HepG2 (cell line): ENCODE data around the gene SHLD1. TPM values are rescaled to one million over a fixed set of nuclear protein-coding genes. Genes with fewer than 3 reads are reported as not detected.
A peak's percentile ranks its signal among the peaks of the same experiment; 100 is the strongest.
"Not testable (repeated sequence)": the region's sequence is repeated elsewhere in the genome, so short reads cannot be mapped to it uniquely, and the experiment has no call there.

ENCODE experiments used
- ATAC-seq: fragments of 200-7000 bp; cut with Tn5 transposase; 3 replicates; pipeline ENCODE4 v1.9.1; 2020; ENCODE audit warnings: mild to moderate bottlenecking, moderate library complexity
- BruUV-seq: library from RNA; stranded (reverse); fragments of 400-500 nt; replicated peaks from 2 replicates; lab custom pipeline; 2021; lab: Mats Ljungman, UMichigan
- CTCF ChIA-PET: fragments of 300-600 bp; formaldehyde crosslinking; extraction: SDS; loops from one replicate; lab custom pipeline; 2021; ENCODE audit warnings: low total read pairs, inconsistent platforms, low intra/inter-chr PET ratio; lab: Yijun Ruan, JAX
- POLR2A ChIA-PET: fragments of 350-600 bp; sonication (Branson Sonifier 250); formaldehyde crosslinking; loops from one replicate; lab custom pipeline; 2020; ENCODE audit warnings: antibody characterized with exemption, inconsistent platforms; lab: Yijun Ruan, JAX
- DNase-seq: peaks from one replicate; pipeline ENCODE4 v3.0.0-alpha.2; 2015; ENCODE audit warnings: low spot score
- FAIRE-seq: peaks from 3 replicates; lab custom pipeline; 2011; peaks lifted over from hg19 to GRCh38; lab: Jason Lieb, UNC
- H2AFZ ChIP-seq: one replicate; pipeline ENCODE4 v1.6.1; 2011; ENCODE audit warnings: low read length, inconsistent platforms
- H3K27ac ChIP-seq: fragments of 300-600 bp; 3 replicates; pipeline ENCODE4 v1.8.0; 2011; ENCODE audit warnings: mixed run types, mild to moderate bottlenecking, mixed read lengths, low read length, inconsistent platforms; ENCODE audit not compliant: insufficient read depth; ENCODE audit errors: extremely low read length
- H3K27me3 ChIP-seq, 2 experiments: fragments of 200-600 bp in 1 of 2; 2 replicates in 1 of 2; 3 replicates in 1 of 2; pipeline versions ENCODE4 v1.6.0 to v1.8.0; 2011; ENCODE audit warnings: low read length in 2 of 2, mild to moderate bottlenecking in 2 of 2, moderate library complexity in 2 of 2, inconsistent platforms in 1 of 2; ENCODE audit not compliant: insufficient read depth in 2 of 2, control insufficient read depth in 1 of 2
- H3K36me3 ChIP-seq, 2 experiments: fragments of 200-600 bp in 1 of 2; replicated peaks in 1 of 2; 2 replicates in 1 of 2; 3 replicates in 1 of 2; pipeline versions ENCODE4 v1.5.1 to v1.8.0; 2011; ENCODE audit warnings: low read length in 2 of 2, inconsistent platforms in 1 of 2; ENCODE audit not compliant: insufficient read depth in 2 of 2, control insufficient read depth in 1 of 2
- H3K4me1 ChIP-seq: 2 replicates; pipeline ENCODE4 v1.5.1; 2012; ENCODE audit warnings: low read length, inconsistent platforms; ENCODE audit not compliant: insufficient read depth
- H3K4me2 ChIP-seq: 2 replicates; pipeline ENCODE4 v1.6.0; 2011; ENCODE audit warnings: low read depth, low read length, inconsistent platforms
- H3K4me3 ChIP-seq, 3 experiments: fragments of 200-600 bp in 1 of 3; sonication (generic), shearing (Covaris generic) in 1 of 3; replicated peaks in 1 of 3; 2 replicates each; pipeline ENCODE4 v1.5.1; 2011 to 2016; ENCODE audit warnings: low read length in 3 of 3, inconsistent platforms in 2 of 3, low read depth in 2 of 3, mild to moderate bottlenecking in 2 of 3, control low read depth in 1 of 3, mixed read lengths in 1 of 3; ENCODE audit not compliant: insufficient read depth in 1 of 3
- H3K79me2 ChIP-seq: one replicate; pipeline ENCODE4 v1.6.1; 2011; ENCODE audit warnings: low read length, inconsistent platforms; ENCODE audit not compliant: insufficient read depth
- H3K9ac ChIP-seq: 2 replicates; pipeline ENCODE4 v1.6.0; 2011; ENCODE audit warnings: mild to moderate bottlenecking, low read depth, low read length, inconsistent platforms; ENCODE audit not compliant: insufficient read depth
- H3K9me3 ChIP-seq: 2 replicates; pipeline ENCODE4 v1.5.1; 2012; ENCODE audit warnings: mild to moderate bottlenecking, low read length
- H4K20me1 ChIP-seq: 2 replicates; pipeline ENCODE4 v1.6.0; 2011; ENCODE audit warnings: inconsistent platforms, mild to moderate bottlenecking, low read length, moderate library complexity; ENCODE audit not compliant: insufficient read depth
- ARNT2 ChIP-seq: sonication (generic); formaldehyde crosslinking; IDR thresholded peaks from 2 replicates; pipeline ENCODE4 v1.8.0; 2022; ENCODE audit warnings: mild to moderate bottlenecking, low read depth, missing genetic modification reagents, moderate library complexity
- ATF7 ChIP-seq, 2 experiments: fragments of 450-650 bp in 1 of 2; sonication (generic) in 1 of 2; formaldehyde crosslinking in 1 of 2; IDR thresholded peaks; 2 replicates each; pipeline versions ENCODE4 v1.4.0 to v1.6.1; 2016 to 2020; ENCODE audit warnings: antibody characterized with exemption in 1 of 2, mild to moderate bottlenecking in 1 of 2, missing genetic modification reagents in 1 of 2
- FOXP4 ChIP-seq: sonication (generic); formaldehyde crosslinking; IDR thresholded peaks from 2 replicates; pipeline ENCODE4 v1.4.0; 2020; ENCODE audit warnings: missing genetic modification reagents
- KMT2B ChIP-seq: IDR thresholded peaks from 2 replicates; pipeline ENCODE4 v1.6.1; 2016; ENCODE audit warnings: missing genetic modification reagents, missing compliant biosample characterization
- MAX ChIP-seq: IDR thresholded peaks from 2 replicates; pipeline ENCODE4 v1.6.1; 2012; ENCODE audit warnings: inconsistent platforms
- MED1 ChIP-seq: sonication (generic); formaldehyde crosslinking; IDR thresholded peaks from 2 replicates; pipeline ENCODE4 v1.4.0; 2020; ENCODE audit warnings: missing genetic modification reagents
- MZF1 ChIP-seq: sonication (generic); formaldehyde crosslinking; IDR thresholded peaks from 2 replicates; pipeline ENCODE4 v1.8.1; 2023; ENCODE audit warnings: mild to moderate bottlenecking, missing genetic modification reagents, borderline replicate concordance
- NRL ChIP-seq: sonication (generic); formaldehyde crosslinking; IDR thresholded peaks from 2 replicates; pipeline ENCODE4 v1.5.0; 2020; ENCODE audit warnings: missing genetic modification reagents, mild to moderate bottlenecking, moderate library complexity, borderline replicate concordance
- PITX1 ChIP-seq: sonication (generic); formaldehyde crosslinking; IDR thresholded peaks from 2 replicates; pipeline ENCODE4 v1.5.1; 2020; ENCODE audit warnings: mild to moderate bottlenecking, missing genetic modification reagents
- ZBTB20 ChIP-seq: sonication (generic); formaldehyde crosslinking; IDR thresholded peaks from 2 replicates; pipeline ENCODE4 v1.8.1; 2023; ENCODE audit warnings: missing genetic modification reagents, low read depth, mild to moderate bottlenecking, borderline replicate concordance
- ZBTB3 ChIP-seq: sonication (generic); formaldehyde crosslinking; IDR thresholded peaks from 2 replicates; pipeline ENCODE4 v1.4.0; 2020; ENCODE audit warnings: low read depth, mild to moderate bottlenecking, moderate library complexity, missing genetic modification reagents, borderline replicate concordance
- ZNF572 ChIP-seq: sonication (generic); formaldehyde crosslinking; IDR thresholded peaks from 2 replicates; pipeline ENCODE4 v1.5.1; 2020; ENCODE audit warnings: mild to moderate bottlenecking, missing genetic modification reagents
- ZNF878 ChIP-seq: sonication (generic); formaldehyde crosslinking; IDR thresholded peaks from 2 replicates; pipeline ENCODE4 v1.8.1; 2023; ENCODE audit warnings: mild to moderate bottlenecking, missing genetic modification reagents, moderate library complexity
- ZSCAN20 ChIP-seq: sonication (generic); formaldehyde crosslinking; IDR thresholded peaks from 2 replicates; pipeline ENCODE4 v1.4.0; 2020; ENCODE audit warnings: missing genetic modification reagents, mild to moderate bottlenecking, borderline replicate concordance
- WGBS: methylation state at CpG from one replicate; pipeline ENCODE4 v1.1.6; 2017; ENCODE audit warnings: low lambda C conversion rate; 5-methylcytosine and 5-hydroxymethylcytosine counted together
- in situ Hi-C: cut with HindIII; loops from 2 replicates; pipeline ENCODE4 v1.10.0; 2017; ENCODE audit warnings: low pct_unique_long_range_greater_than_20kb; ENCODE audit not compliant: extremely low pct_ligation_motif_present
- intact Hi-C: fragments of 100-400 bp; cut with micrococcal nuclease; formaldehyde crosslinking; loops from one replicate; pipeline ENCODE4 v1.10.0; 2022; ENCODE audit not compliant: unreplicated experiment
- polyA plus RNA-seq, 8 experiments: library from polyadenylated mRNA; depleted of rRNA in 3 of 8; stranded (reverse) in 7 of 8; unstranded in 1 of 8; fragments of >200 nt; fragmentation: Illumina TruSeq in 4 of 8; extraction: Trizol in 4 of 8; gene quantifications; 2 replicates each; pipeline versions ENCODE4 v1.2.1 to v1.2.3, GENCODE V29; 2011 to 2016; ENCODE audit warnings: low read depth in 4 of 8, missing spikeins in 1 of 8, mixed read lengths in 1 of 8; ENCODE audit not compliant: insufficient read depth in 1 of 8
- total RNA-seq, 5 experiments: library from RNA; depleted of rRNA; stranded (reverse); fragments of >200 nt; fragmentation: Illumina TruSeq; extraction: Trizol; gene quantifications; 2 replicates each; pipeline ENCODE4 v1.2.3, GENCODE V29; 2016; ENCODE audit warnings: low read depth in 1 of 5
- TF ChIP-seq, protein P1 (sequence below): sonication (generic); formaldehyde crosslinking; IDR thresholded peaks from 2 replicates; pipeline ENCODE4 v1.8.0; 2023; ENCODE audit warnings: mild to moderate bottlenecking, missing genetic modification reagents
- TF ChIP-seq, protein P2 (sequence below): sonication (generic); formaldehyde crosslinking; IDR thresholded peaks from 2 replicates; pipeline ENCODE4 v1.5.1; 2020; ENCODE audit warnings: mild to moderate bottlenecking, missing genetic modification reagents

The SHLD1 gene
- total and polyA plus RNA-seq, 2 of the 13 experiments (the other 11 are each of a cell fraction or from before 2014, with no cell fraction given) = 8.9 to 10.0 TPM

- H3K9ac ChIP-seq; H4K20me1 ChIP-seq; H3K9me3 ChIP-seq; H3K36me3 ChIP-seq; FAIRE-seq; CTCF ChIA-PET; H3K27me3 ChIP-seq; DNase-seq; H3K79me2 ChIP-seq; ATAC-seq; BruUV-seq; in situ Hi-C loops; H2AFZ ChIP-seq; TF ChIP-seq ATF7 (CRISPR knock-in tag; IDR thresholded peaks at IDR 0.05): not testable (repeated sequence)
- Histone ChIP-seq H3K4me3 (peak overlapping the region in 1 of 3 experiments; percentile 35; a peak in 1 of 6 replicates), H3K4me1 (peaks cover 59% of the 10 kb centered on the region), H3K27ac (peak overlapping the region; percentile 83), H3K4me2 (peak overlapping the region; percentile 45; the same call in 1 of the 2 replicates)
- 74% methylated on average over 13 of the region's 13 CpGs for WGBS
- POLR2A ChIA-PET = interaction anchor here (0.9 to 3.6 kb wide), 8 partner anchors 13 to 289 kb away, joined by 3 to 29 read pairs (median 4); partner anchors contain the start of gene SHLD1
- intact Hi-C loops = loop anchor here (1.0 to 5.0 kb wide), 3 partner anchors 13 to 128 kb away; no protein-coding TSS in a partner anchor
- TF ChIP-seq ZNF878 (0 out of 2 replicates have a peak, but pooled peaks have one; percentile 13), MZF1 (CRISPR knock-in tag) (peak; percentile 75; the same call in 1 of the 2 replicates), ZSCAN20 (CRISPR knock-in tag) (0 out of 2 replicates have a peak, but pooled peaks have one; percentile 28), MAX (0 out of 2 replicates have a peak, but pooled peaks have one; percentile 14), MED1 (0 out of 2 replicates have a peak, but pooled peaks have one; percentile 15), KMT2B (CRISPR knock-in tag) (0 out of 2 replicates have a peak, but pooled peaks have one; percentile 4), ZBTB3 (CRISPR knock-in tag) (0 out of 2 replicates have a peak, but pooled peaks have one; percentile 24), NRL (CRISPR knock-in tag) (peak; percentile 65; the same call in 1 of the 2 replicates), ARNT2 (CRISPR knock-in tag) (0 out of 2 replicates have a peak, but pooled peaks have one; percentile 2), ZNF572 (CRISPR knock-in tag) (peak; percentile 59; the same call in 1 of the 2 replicates), FOXP4 (CRISPR knock-in tag) (0 out of 2 replicates have a peak, but pooled peaks have one; percentile 19), ATF7 (IDR thresholded peaks at IDR 0.05) (peak; percentile 11; the same call in 1 of the 2 replicates), ZBTB20 (0 out of 2 replicates have a peak, but pooled peaks have one; percentile 44), PITX1 (0 out of 2 replicates have a peak, but pooled peaks have one; percentile 25)
- TF ChIP-seq, protein P1, sequence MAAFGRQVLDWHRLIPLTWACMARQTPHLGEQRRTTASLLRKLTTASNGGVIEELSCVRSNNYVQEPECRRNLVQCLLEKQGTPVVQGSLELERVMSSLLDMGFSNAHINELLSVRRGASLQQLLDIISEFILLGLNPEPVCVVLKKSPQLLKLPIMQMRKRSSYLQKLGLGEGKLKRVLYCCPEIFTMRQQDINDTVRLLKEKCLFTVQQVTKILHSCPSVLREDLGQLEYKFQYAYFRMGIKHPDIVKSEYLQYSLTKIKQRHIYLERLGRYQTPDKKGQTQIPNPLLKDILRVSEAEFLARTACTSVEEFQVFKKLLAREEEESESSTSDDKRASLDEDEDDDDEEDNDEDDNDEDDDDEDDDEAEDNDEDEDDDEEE = peak; percentile 43
- TF ChIP-seq, protein P2, sequence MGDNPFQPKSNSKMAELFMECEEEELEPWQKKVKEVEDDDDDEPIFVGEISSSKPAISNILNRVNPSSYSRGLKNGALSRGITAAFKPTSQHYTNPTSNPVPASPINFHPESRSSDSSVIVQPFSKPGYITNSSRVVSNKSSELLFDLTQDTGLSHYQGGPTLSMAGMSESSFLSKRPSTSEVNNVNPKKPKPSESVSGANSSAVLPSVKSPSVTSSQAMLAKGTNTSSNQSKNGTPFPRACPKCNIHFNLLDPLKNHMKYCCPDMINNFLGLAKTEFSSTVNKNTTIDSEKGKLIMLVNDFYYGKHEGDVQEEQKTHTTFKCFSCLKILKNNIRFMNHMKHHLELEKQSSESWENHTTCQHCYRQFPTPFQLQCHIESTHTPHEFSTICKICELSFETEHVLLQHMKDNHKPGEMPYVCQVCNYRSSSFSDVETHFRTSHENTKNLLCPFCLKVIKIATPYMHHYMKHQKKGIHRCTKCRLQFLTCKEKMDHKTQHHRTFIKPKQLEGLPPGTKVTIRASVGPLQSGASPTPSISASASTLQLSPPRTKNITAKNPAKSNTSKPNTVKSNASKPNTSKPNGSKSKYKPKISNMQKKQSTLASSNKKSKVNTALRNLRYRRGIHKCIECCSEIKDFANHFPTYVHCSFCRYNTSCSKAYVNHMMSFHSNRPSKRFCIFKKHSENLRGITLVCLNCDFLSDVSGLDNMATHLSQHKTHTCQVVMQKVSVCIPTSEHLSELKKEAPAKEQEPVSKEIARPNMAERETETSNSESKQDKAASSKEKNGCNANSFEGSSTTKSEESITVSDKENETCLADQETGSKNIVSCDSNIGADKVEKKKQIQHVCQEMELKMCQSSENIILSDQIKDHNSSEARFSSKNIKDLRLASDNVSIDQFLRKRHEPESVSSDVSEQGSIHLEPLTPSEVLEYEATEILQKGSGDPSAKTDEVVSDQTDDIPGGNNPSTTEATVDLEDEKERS = 0 out of 2 replicates have a peak, but pooled peaks have one; percentile 70
Measured at GRCh38 chr20:5803754-5804303, 53.6 kb downstream of the SHLD1 start.
